ENCODE results near the gene NINJ1.

GRCh38 chr9:93156475-93157008 lies 22.5 kb upstream of the NINJ1 start:
- TF ChIP-seq, protein P1, sequence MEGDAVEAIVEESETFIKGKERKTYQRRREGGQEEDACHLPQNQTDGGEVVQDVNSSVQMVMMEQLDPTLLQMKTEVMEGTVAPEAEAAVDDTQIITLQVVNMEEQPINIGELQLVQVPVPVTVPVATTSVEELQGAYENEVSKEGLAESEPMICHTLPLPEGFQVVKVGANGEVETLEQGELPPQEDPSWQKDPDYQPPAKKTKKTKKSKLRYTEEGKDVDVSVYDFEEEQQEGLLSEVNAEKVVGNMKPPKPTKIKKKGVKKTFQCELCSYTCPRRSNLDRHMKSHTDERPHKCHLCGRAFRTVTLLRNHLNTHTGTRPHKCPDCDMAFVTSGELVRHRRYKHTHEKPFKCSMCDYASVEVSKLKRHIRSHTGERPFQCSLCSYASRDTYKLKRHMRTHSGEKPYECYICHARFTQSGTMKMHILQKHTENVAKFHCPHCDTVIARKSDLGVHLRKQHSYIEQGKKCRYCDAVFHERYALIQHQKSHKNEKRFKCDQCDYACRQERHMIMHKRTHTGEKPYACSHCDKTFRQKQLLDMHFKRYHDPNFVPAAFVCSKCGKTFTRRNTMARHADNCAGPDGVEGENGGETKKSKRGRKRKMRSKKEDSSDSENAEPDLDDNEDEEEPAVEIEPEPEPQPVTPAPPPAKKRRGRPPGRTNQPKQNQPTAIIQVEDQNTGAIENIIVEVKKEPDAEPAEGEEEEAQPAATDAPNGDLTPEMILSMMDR (IDR thresholded peaks at IDR 0.05 in 4 of 5, conservative IDR thresholded peaks at IDR 0.05 in 1 of 5), result no peak
- TF ChIP-seq POLR2A (IDR thresholded peaks at IDR 0.05), result no peak
